Left renal cortex interstitium (tissue), 4 donors: ENCODE results near the gene SLC6A15. TPM values are rescaled to one million over a fixed set of nuclear protein-coding genes. Genes with fewer than 3 reads are reported as not detected.

Source experiments
- DNase-seq, 4 donors: peaks; one replicate each; pipeline ENCODE4 v3.0.0-alpha.2; 2013; ENCODE audit warnings: low read depth in 4 of 4, low spot score in 2 of 4, missing footprints in 1 of 4
- polyA plus RNA-seq, 4 donors: library from polyadenylated mRNA; unstranded; fragments of 120-200 nt; gene quantifications; one replicate each; pipeline ENCODE4 v1.2.1, GENCODE V29; 2013; ENCODE audit not compliant: insufficient read length in 4 of 4

SLC6A15 gene
- polyA plus RNA-seq, 4 donors: 0.46 to 2.0 (median 1.1) TPM

GRCh38 chr12:84810611-84811010 lies 102.0 kb downstream of the SLC6A15 start:
- DNase-seq: no peak

Other genes with a start within 250 kb of the SLC6A15 start
- under 1 TPM; 0.58 to 0.75 (median 0.60) TPM for gene TSPAN19, start 123.5 kb upstream of the SLC6A15 start, polyA plus RNA-seq
- 10 to 100 TPM; 27.8 to 46.8 (median 37.2) TPM for gene LRRIQ1, start 123.6 kb upstream of the SLC6A15 start, polyA plus RNA-seq